Esophagus muscularis mucosa (tissue), 4 donors: ENCODE data around the gene DOCK4. TPM values are rescaled to one million over a fixed set of nuclear protein-coding genes. Genes with fewer than 3 reads are reported as not detected.

ENCODE experiments used
- DNase-seq: peaks from one replicate; pipeline ENCODE4 v3.0.0-alpha.2; 2017; ENCODE audit errors: extremely low spot score
- H3K27ac ChIP-seq, 4 donors: fragments of 200-600 bp; sonication (generic); replicated peaks in 1 of 4; 1 replicate in 3 of 4; 2 replicates in 1 of 4; pipeline ENCODE4 v1.5.1; 2016 to 2019; ENCODE audit warnings: mild to moderate bottlenecking in 1 of 4
- H3K27me3 ChIP-seq, 4 donors: fragments of 200-600 bp; sonication (generic); one replicate each; pipeline versions ENCODE4 v1.5.1 to v1.6.0; 2016 to 2019
- H3K36me3 ChIP-seq, 4 donors: fragments of 200-600 bp; sonication (generic); one replicate each; pipeline ENCODE4 v1.5.1; 2016 to 2019
- H3K4me1 ChIP-seq, 4 donors: fragments of 200-600 bp; sonication (generic); one replicate each; pipeline ENCODE4 v1.5.1; 2016 to 2019
- H3K4me3 ChIP-seq, 4 donors: fragments of 200-600 bp; sonication (generic); 1 replicate in 2 of 4; 2 replicates in 2 of 4; pipeline ENCODE4 v1.5.1; 2016 to 2019; ENCODE audit warnings: mild to moderate bottlenecking in 4 of 4, moderate library complexity in 1 of 4
- H3K9me3 ChIP-seq, 4 donors: fragments of 200-600 bp; sonication (generic); 1 replicate in 3 of 4; 2 replicates in 1 of 4; pipeline ENCODE4 v1.5.1; 2016 to 2019
- CTCF ChIP-seq, 3 experiments: fragments of 200-600 bp in 2 of 3; fragments of 450-650 bp in 1 of 3; sonication (generic) in 2 of 3; IDR thresholded peaks; one replicate each; pipeline ENCODE4 v1.5.1; 2017 to 2019; ENCODE audit warnings: antibody characterized with exemption in 3 of 3, mild to moderate bottlenecking in 2 of 3, moderate library complexity in 1 of 3
- EP300 ChIP-seq: sonication (generic); formaldehyde crosslinking; IDR thresholded peaks from one replicate; pipeline ENCODE4 v1.6.1; 2017; ENCODE audit warnings: antibody characterized with exemption
- POLR2A ChIP-seq: fragments of 450-650 bp; IDR thresholded peaks from one replicate; pipeline ENCODE4 v1.6.1; 2017; ENCODE audit warnings: antibody characterized with exemption, moderate library complexity, mild to moderate bottlenecking, low read depth
- POLR2AphosphoS5 ChIP-seq, 2 donors: sonication (generic); formaldehyde crosslinking; IDR thresholded peaks; one replicate each; pipeline ENCODE4 v1.6.1; 2017; ENCODE audit warnings: antibody characterized with exemption in 2 of 2
- WGBS: methylation state at CpG from one replicate; pipeline ENCODE4 v1.1.5; 2018; 5-methylcytosine and 5-hydroxymethylcytosine counted together
- intact Hi-C: fragments of 100-400 bp; cut with DNase I; formaldehyde crosslinking; loops from one replicate; pipeline ENCODE4 v1.15.1; 2023
- total RNA-seq, 4 donors: library from RNA; depleted of rRNA; stranded (reverse); fragments of >200 nt; gene quantifications; one replicate each; pipeline versions ENCODE4 v1.1.0 to v1.2.1, GENCODE V29; 2016

DOCK4 gene
- total RNA-seq, 4 donors from 2014 or later: 14.0 to 25.3 (median 18.8) TPM

DNA sequence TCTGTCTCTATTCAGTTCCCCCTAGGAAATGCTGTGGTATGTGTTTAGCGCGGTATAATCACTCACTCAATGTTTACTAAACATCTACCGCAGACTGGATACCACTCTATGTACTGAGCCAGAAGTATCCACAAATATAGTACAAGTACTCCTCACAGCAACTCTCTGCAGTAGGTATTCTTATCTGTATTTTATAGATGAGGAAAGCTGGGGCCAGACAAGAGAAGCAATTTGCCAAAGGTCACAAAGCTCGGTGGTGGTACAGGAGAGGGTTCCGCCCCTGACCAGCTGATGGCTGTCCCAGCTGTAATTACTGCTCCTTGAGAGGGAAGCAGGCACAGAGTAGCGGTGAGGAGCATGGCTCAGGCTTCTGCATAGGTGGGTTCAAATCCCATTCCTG lies 184.1 kb downstream of the DOCK4 start:
- no peak for TF ChIP-seq CTCF (IDR thresholded peaks at IDR 0.05)
- no peak for TF ChIP-seq EP300
- TF ChIP-seq POLR2A: no peak
- TF ChIP-seq POLR2AphosphoS5 (IDR thresholded peaks at IDR 0.05): no peak
- DNase-seq: no peak
- Histone ChIP-seq H3K4me3 (no peak overlapping the region), H3K9me3 (no peaks in the 10 kb centered on the region), H3K4me1 (peaks cover 0 to 11% (median 7%) of the 10 kb centered on the region in 4 donors), H3K27ac (no peak overlapping the region), H3K27me3 (no peaks in the 10 kb centered on the region), H3K36me3 (no peaks in the 10 kb centered on the region)
- intact Hi-C loops: no loop called here
- 95% methylated on average over 6 of the region's 6 CpGs for WGBS

DNA sequence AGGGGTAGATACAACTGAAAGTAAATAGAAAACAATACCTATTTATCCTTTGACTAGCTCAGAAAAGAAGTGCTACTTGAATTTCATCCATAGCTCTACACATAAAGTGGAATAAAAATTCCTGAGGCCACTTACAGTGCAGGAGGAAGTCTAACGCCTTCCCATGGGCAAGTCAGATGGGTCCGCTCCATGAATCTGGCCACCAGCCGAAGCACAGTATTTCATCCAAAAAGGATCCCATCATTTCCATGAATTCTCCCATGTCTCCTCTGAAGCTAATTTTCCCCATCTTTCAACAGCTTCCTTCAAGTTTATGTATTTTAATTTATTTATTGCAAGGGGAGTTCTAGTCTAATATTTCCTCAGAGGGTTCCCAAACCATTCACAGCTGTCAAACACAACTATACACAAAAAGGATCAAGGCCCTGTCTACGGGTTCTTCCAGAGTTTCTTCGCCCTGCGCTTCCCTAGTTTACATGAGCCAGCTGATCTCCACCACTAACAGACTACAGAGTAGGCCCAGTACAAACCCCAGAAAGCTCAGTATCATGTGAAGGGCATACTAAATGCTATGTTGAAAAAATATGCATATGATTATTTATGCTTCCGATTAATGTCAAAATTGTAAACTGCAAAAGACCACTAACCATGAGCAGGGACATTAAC lies 184.7 kb downstream of the DOCK4 start:
- intact Hi-C loops: no loop called here
- Histone ChIP-seq H3K36me3 (no peaks in the 10 kb centered on the region), H3K9me3 (no peaks in the 10 kb centered on the region), H3K27me3 (no peaks in the 10 kb centered on the region), H3K27ac (peak overlapping the region in 2 of 4 donors; percentile 31 to 34), H3K4me3 (no peak overlapping the region), H3K4me1 (peaks cover 0 to 11% (median 7%) of the 10 kb centered on the region in 4 donors)
- no peak for DNase-seq
- WGBS: 85% methylated on average over 7 of the region's 7 CpGs
- TF ChIP-seq CTCF (IDR thresholded peaks at IDR 0.05) (no peak), EP300 (no peak), POLR2A (no peak), POLR2AphosphoS5 (IDR thresholded peaks at IDR 0.05) (no peak)

GRCh38 chr7:112020800-112021199 lies 185.4 kb downstream of the DOCK4 start:
- 69% methylated on average over 4 of the region's 4 CpGs for WGBS
- no peak overlapping the region for H3K4me3 ChIP-seq
- H3K36me3 ChIP-seq: no peaks in the 10 kb centered on the region
- intact Hi-C loops: no loop called here
- no peaks in the 10 kb centered on the region for H3K27me3 ChIP-seq
- peak overlapping the region in 2 of 4 donors; percentile 31 to 34 for H3K27ac ChIP-seq
- no peaks in the 10 kb centered on the region for H3K9me3 ChIP-seq
- TF ChIP-seq EP300 (no peak), CTCF (IDR thresholded peaks at IDR 0.05) (no peak), POLR2AphosphoS5 (IDR thresholded peaks at IDR 0.05) (no peak), POLR2A (no peak)
- peaks cover 0 to 11% (median 7%) of the 10 kb centered on the region in 4 donors for H3K4me1 ChIP-seq
- DNase-seq: no peak

DNA sequence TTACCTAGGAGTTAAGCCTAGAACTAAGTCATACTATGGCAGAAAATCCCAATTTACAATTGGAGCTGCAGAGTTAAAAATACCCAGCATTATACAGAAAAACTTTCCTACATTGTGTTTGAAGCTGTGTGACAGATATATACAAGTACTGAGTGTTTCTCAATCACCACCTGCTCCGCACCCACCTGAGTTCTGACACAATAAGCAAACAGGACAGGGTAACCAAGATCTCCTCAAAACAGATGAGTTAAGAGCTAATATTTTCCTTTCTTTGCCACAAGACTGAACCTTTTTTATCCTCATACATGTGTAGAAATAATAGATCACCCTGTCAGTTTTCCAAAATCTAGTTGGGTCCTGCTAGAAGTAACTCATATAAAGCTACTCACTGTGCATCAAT lies 186.3 kb downstream of the DOCK4 start:
- TF ChIP-seq CTCF (IDR thresholded peaks at IDR 0.05) (no peak), POLR2A (no peak), EP300 (no peak), POLR2AphosphoS5 (IDR thresholded peaks at IDR 0.05) (no peak)
- intact Hi-C loops: no loop called here
- Histone ChIP-seq H3K36me3 (no peaks in the 10 kb centered on the region), H3K4me3 (no peak overlapping the region), H3K9me3 (no peaks in the 10 kb centered on the region), H3K4me1 (peaks cover 0 to 11% (median 7%) of the 10 kb centered on the region in 4 donors), H3K27ac (peak overlapping the region in 1 of 4 donors; percentile 31), H3K27me3 (no peaks in the 10 kb centered on the region)
- WGBS: 85% methylated on average over 1 of the region's 1 CpG
- no peak for DNase-seq
